ENCODE measurements around the gene TSC22D3. TPM values are rescaled to one million over a fixed set of nuclear protein-coding genes. Genes with fewer than 3 reads are reported as not detected.
A peak's percentile ranks its signal among the peaks of the same experiment; 100 is the strongest.
"Not testable (repeated sequence)": the region's sequence is repeated elsewhere in the genome, so short reads cannot be mapped to it uniquely, and the experiment has no call there.

TSC22D3 gene
- total RNA-seq = 64.2 TPM
- 10 to 100 TPM; 39.5 to 82.9 (median 69.2) TPM for polyA plus RNA-seq (ENCODE audit: insufficient read depth in 1 of 8, insufficient read length in 8 of 8, low replicate concordance in 1 of 8)
- long read RNA-seq, donor 1, transcript TSC22D3-206 (3 exons, 2,027 nt) = major isoform, 13 of 24 reads
- long read RNA-seq, donor 1, transcript TSC22D3-205 (3 exons, 1,812 nt) = minor isoform, 9 of 24 reads
- long read RNA-seq, donor 1, partial matches to known transcripts = 0 of 24 reads
- long read RNA-seq, donor 1, other reads (novel, unspliced or antisense) = 0 of 24 reads
- long read RNA-seq, donor 2, partial matches to known transcripts = 0 of 1 reads
- long read RNA-seq, donor 2, other reads (novel, unspliced or antisense) = 0 of 1 reads
- long read RNA-seq, donor 3, transcript TSC22D3-205 (3 exons, 1,812 nt) = major isoform, 12 of 29 reads
- long read RNA-seq, donor 3, transcript TSC22D3-206 (3 exons, 2,027 nt) = major isoform, 12 of 29 reads
- long read RNA-seq, donor 3, partial matches to known transcripts = 0 of 29 reads
- long read RNA-seq, donor 3, other reads (novel, unspliced or antisense) = 0 of 29 reads
- long read RNA-seq, donor 4, transcript TSC22D3-205 (3 exons, 1,812 nt) = minor isoform, 5 of 21 reads
- long read RNA-seq, donor 4, transcript TSC22D3-206 (3 exons, 2,027 nt) = major isoform, 13 of 21 reads
- long read RNA-seq, donor 4, partial matches to known transcripts = 0 of 21 reads
- long read RNA-seq, donor 4, other reads (novel, unspliced or antisense) = 0 of 21 reads
- long read RNA-seq, donor 5, transcript TSC22D3-205 (3 exons, 1,812 nt) = minor isoform, 18 of 84 reads
- long read RNA-seq, donor 5, transcript TSC22D3-206 (3 exons, 2,027 nt) = major isoform, 48 of 84 reads
- long read RNA-seq, donor 5, transcript TSC22D3-203 (3 exons, 2,266 nt) = minor isoform, 15 of 84 reads
- long read RNA-seq, donor 5, partial matches to known transcripts = 0 of 84 reads
- long read RNA-seq, donor 5, other reads (novel, unspliced or antisense) = 0 of 84 reads
- long read RNA-seq, donor 6, transcript TSC22D3-205 (3 exons, 1,812 nt) = minor isoform, 7 of 29 reads
- long read RNA-seq, donor 6, transcript TSC22D3-206 (3 exons, 2,027 nt) = major isoform, 19 of 29 reads
- long read RNA-seq, donor 6, partial matches to known transcripts = 0 of 29 reads
- long read RNA-seq, donor 6, other reads (novel, unspliced or antisense) = 0 of 29 reads
- long read RNA-seq, donor 7, transcript TSC22D3-205 (3 exons, 1,812 nt) = minor isoform, 10 of 108 reads
- long read RNA-seq, donor 7, transcript TSC22D3-206 (3 exons, 2,027 nt) = major isoform, 25 of 108 reads
- long read RNA-seq, donor 7, transcript TSC22D3-203 (3 exons, 2,266 nt) = minor isoform, 10 of 108 reads
- long read RNA-seq, donor 7, partial matches to known transcripts = 59 of 108 reads
- long read RNA-seq, donor 7, other reads (novel, unspliced or antisense) = 0 of 108 reads
- long read RNA-seq, donor 8, transcript TSC22D3-203 (3 exons, 2,266 nt) = minor isoform, 6 of 30 reads
- long read RNA-seq, donor 8, transcript TSC22D3-205 (3 exons, 1,812 nt) = minor isoform, 8 of 30 reads
- long read RNA-seq, donor 8, transcript TSC22D3-206 (3 exons, 2,027 nt) = major isoform, 15 of 30 reads
- long read RNA-seq, donor 8, partial matches to known transcripts = 0 of 30 reads
- long read RNA-seq, donor 8, other reads (novel, unspliced or antisense) = 0 of 30 reads
- long read RNA-seq, donor 9, transcript TSC22D3-205 (3 exons, 1,812 nt) = minor isoform, 7 of 18 reads
- long read RNA-seq, donor 9, transcript TSC22D3-206 (3 exons, 2,027 nt) = major isoform, 10 of 18 reads
- long read RNA-seq, donor 9, partial matches to known transcripts = 0 of 18 reads
- long read RNA-seq, donor 9, other reads (novel, unspliced or antisense) = 0 of 18 reads
- long read RNA-seq, donor 10, transcript TSC22D3-206 (3 exons, 2,027 nt) = major isoform, 22 of 40 reads
- long read RNA-seq, donor 10, transcript TSC22D3-203 (3 exons, 2,266 nt) = minor isoform, 6 of 40 reads
- long read RNA-seq, donor 10, transcript TSC22D3-205 (3 exons, 1,812 nt) = minor isoform, 11 of 40 reads
- long read RNA-seq, donor 10, partial matches to known transcripts = 0 of 40 reads
- long read RNA-seq, donor 10, other reads (novel, unspliced or antisense) = 0 of 40 reads
- long read RNA-seq, donor 11, transcript TSC22D3-206 (3 exons, 2,027 nt) = major isoform, 10 of 19 reads
- long read RNA-seq, donor 11, transcript TSC22D3-205 (3 exons, 1,812 nt) = minor isoform, 6 of 19 reads
- long read RNA-seq, donor 11, partial matches to known transcripts = 0 of 19 reads
- long read RNA-seq, donor 11, other reads (novel, unspliced or antisense) = 0 of 19 reads

GRCh38 chrX:107775734-107776511 is at the start of gene TSC22D3:
Gene TSC22D3 (minus strand): TSS chrX:107775787. CDS start chrX:107775419, 368 bp downstream.
- no peaks in the 10 kb centered on the region for H3K36me3 ChIP-seq (ENCODE audit: control insufficient read depth, insufficient read depth, low read length)
- H3K27ac ChIP-seq (ENCODE audit: low read length) = peak within 1 kb of the TSS; percentile 51
- no peaks in the 10 kb centered on the region for H3K9me3 ChIP-seq (replicated peaks; ENCODE audit: control insufficient read depth, low read depth, low read length)
- DNase-seq = peak; percentile 80
- peaks cover 4% of the 10 kb centered on the region for H3K4me1 ChIP-seq (ENCODE audit: control insufficient read depth, insufficient read depth, low read length)
- WGBS (ENCODE audit: insufficient coverage) = 28% methylated on average over 55 of the region's 59 CpGs
- H3K4me3 ChIP-seq (ENCODE audit: low read length) = peak within 1 kb of the TSS; percentile 52
- H3K27me3 ChIP-seq (ENCODE audit: control insufficient read depth, insufficient read depth, low read length) = peaks cover 50% of the 10 kb centered on the region

- Histone ChIP-seq H3K4me3 (ENCODE audit: low read length) (no peak overlapping the region), H3K27me3 (ENCODE audit: control insufficient read depth, insufficient read depth, low read length) (peaks cover 34% of the 10 kb centered on the region), H3K4me1 (ENCODE audit: control insufficient read depth, insufficient read depth, low read length) (peaks cover 7% of the 10 kb centered on the region), H3K36me3 (ENCODE audit: control insufficient read depth, insufficient read depth, low read length) (no peaks in the 10 kb centered on the region), H3K9me3 (replicated peaks; ENCODE audit: control insufficient read depth, low read depth, low read length) (peaks cover 10% of the 10 kb centered on the region), H3K27ac (ENCODE audit: low read length) (no peak overlapping the region)
- WGBS (ENCODE audit: insufficient coverage) = no CpG with 5 or more reads among the region's 1 CpG
- peak; percentile 30 for DNase-seq
These were observed 47.9 kb upstream of the TSC22D3 start for GRCh38 chrX:107823456-107823855.

GRCh38 chrX:107823042-107823441 is 47.5 kb upstream of the TSC22D3 start:
- Histone ChIP-seq H3K27me3 (ENCODE audit: control insufficient read depth, insufficient read depth, low read length) (peaks cover 30% of the 10 kb centered on the region), H3K9me3 (replicated peaks; ENCODE audit: control insufficient read depth, low read depth, low read length) (peaks cover 11% of the 10 kb centered on the region), H3K36me3 (ENCODE audit: control insufficient read depth, insufficient read depth, low read length) (no peaks in the 10 kb centered on the region), H3K4me3 (ENCODE audit: low read length) (no peak overlapping the region), H3K4me1 (ENCODE audit: control insufficient read depth, insufficient read depth, low read length) (peaks cover 7% of the 10 kb centered on the region), H3K27ac (ENCODE audit: low read length) (no peak overlapping the region)
- no peak for DNase-seq
- WGBS (ENCODE audit: insufficient coverage) = no CpG with 5 or more reads among the region's 2 CpGs

- Histone ChIP-seq H3K36me3 (ENCODE audit: control insufficient read depth, insufficient read depth, low read length) (no peaks in the 10 kb centered on the region), H3K9me3 (replicated peaks; ENCODE audit: control insufficient read depth, low read depth, low read length) (peaks cover 11% of the 10 kb centered on the region), H3K27ac (ENCODE audit: low read length) (no peak overlapping the region), H3K4me3 (ENCODE audit: low read length) (no peak overlapping the region), H3K4me1 (ENCODE audit: control insufficient read depth, insufficient read depth, low read length) (no peaks in the 10 kb centered on the region), H3K27me3 (ENCODE audit: control insufficient read depth, insufficient read depth, low read length) (peaks cover 14% of the 10 kb centered on the region)
- DNase-seq = no peak
These were observed 43.4 kb upstream of the TSC22D3 start for GRCh38 chrX:107818900-107819521.

GRCh38 chrX:107810053-107810452 is 34.5 kb upstream of the TSC22D3 start:
- WGBS (ENCODE audit: insufficient coverage) = 77% methylated on average over 2 of the region's 10 CpGs
- not testable (repeated sequence) for H3K4me1 ChIP-seq (ENCODE audit: control insufficient read depth, insufficient read depth, low read length); DNase-seq

GRCh38 chrX:107805179-107805578 is 29.6 kb upstream of the TSC22D3 start:
- H3K4me1 ChIP-seq (ENCODE audit: control insufficient read depth, insufficient read depth, low read length) = no peaks in the 10 kb centered on the region
- no peak overlapping the region for H3K27ac ChIP-seq (ENCODE audit: low read length)
- no peaks in the 10 kb centered on the region for H3K36me3 ChIP-seq (ENCODE audit: control insufficient read depth, insufficient read depth, low read length)
- H3K27me3 ChIP-seq (ENCODE audit: control insufficient read depth, insufficient read depth, low read length) = peaks cover 3% of the 10 kb centered on the region
- WGBS (ENCODE audit: insufficient coverage) = 100% methylated on average over 1 of the region's 3 CpGs
- H3K4me3 ChIP-seq (ENCODE audit: low read length) = no peak overlapping the region
- H3K9me3 ChIP-seq (replicated peaks; ENCODE audit: control insufficient read depth, low read depth, low read length) = peaks cover 5% of the 10 kb centered on the region
- DNase-seq = no peak

More at GRCh38 chrX:107810053-107810452, 34.5 kb upstream of the TSC22D3 start:
- not testable (repeated sequence) for H3K9me3 ChIP-seq (replicated peaks; ENCODE audit: control insufficient read depth, low read depth, low read length); H3K27ac ChIP-seq (ENCODE audit: low read length); H3K4me3 ChIP-seq (ENCODE audit: low read length); H3K36me3 ChIP-seq (ENCODE audit: control insufficient read depth, insufficient read depth, low read length)
- H3K27me3 ChIP-seq (ENCODE audit: control insufficient read depth, insufficient read depth, low read length) = peaks cover 15% of the 10 kb centered on the region

GRCh38 chrX:107804427-107804826 is 28.8 kb upstream of the TSC22D3 start:
- Histone ChIP-seq H3K36me3 (ENCODE audit: control insufficient read depth, insufficient read depth, low read length) (no peaks in the 10 kb centered on the region), H3K9me3 (replicated peaks; ENCODE audit: control insufficient read depth, low read depth, low read length) (peaks cover 5% of the 10 kb centered on the region), H3K27ac (ENCODE audit: low read length) (no peak overlapping the region), H3K4me3 (ENCODE audit: low read length) (no peak overlapping the region), H3K4me1 (ENCODE audit: control insufficient read depth, insufficient read depth, low read length) (no peaks in the 10 kb centered on the region), H3K27me3 (ENCODE audit: control insufficient read depth, insufficient read depth, low read length) (peaks cover 3% of the 10 kb centered on the region)
- DNase-seq = no peak
- no CpG with 5 or more reads among the region's 1 CpG for WGBS (ENCODE audit: insufficient coverage)

- Histone ChIP-seq H3K36me3 (ENCODE audit: control insufficient read depth, insufficient read depth, low read length) (no peaks in the 10 kb centered on the region), H3K9me3 (replicated peaks; ENCODE audit: control insufficient read depth, low read depth, low read length) (no peaks in the 10 kb centered on the region), H3K4me1 (ENCODE audit: control insufficient read depth, insufficient read depth, low read length) (no peaks in the 10 kb centered on the region), H3K4me3 (ENCODE audit: low read length) (no peak overlapping the region), H3K27me3 (ENCODE audit: control insufficient read depth, insufficient read depth, low read length) (peaks cover 13% of the 10 kb centered on the region), H3K27ac (ENCODE audit: low read length) (no peak overlapping the region)
- DNase-seq = peak; percentile 65
- WGBS (ENCODE audit: insufficient coverage) = no CpG with 5 or more reads among the region's 1 CpG
These were observed 12.2 kb upstream of the TSC22D3 start for GRCh38 chrX:107787827-107788226.
